NCI-H2081 treated with DMSO at 0.1 percent for 48 hours (cell line): Measurements from ENCODE around the gene JAM3.
"Not testable (repeated sequence)": the region's sequence is repeated elsewhere in the genome, so short reads cannot be mapped to it uniquely, and the experiment has no call there.

Source experiments
- DNase-seq: peaks from one replicate; lab custom pipeline; 2025; lab: John Stamatoyannopoulos, UW

JAM3 gene

GRCh38 chr11:134181707-134182106, 112.8 kb downstream of the JAM3 start:
- DNase-seq = no peak

GRCh38 chr11:134188092-134188491, 119.2 kb downstream of the JAM3 start:
- not testable (repeated sequence) for DNase-seq

DNA sequence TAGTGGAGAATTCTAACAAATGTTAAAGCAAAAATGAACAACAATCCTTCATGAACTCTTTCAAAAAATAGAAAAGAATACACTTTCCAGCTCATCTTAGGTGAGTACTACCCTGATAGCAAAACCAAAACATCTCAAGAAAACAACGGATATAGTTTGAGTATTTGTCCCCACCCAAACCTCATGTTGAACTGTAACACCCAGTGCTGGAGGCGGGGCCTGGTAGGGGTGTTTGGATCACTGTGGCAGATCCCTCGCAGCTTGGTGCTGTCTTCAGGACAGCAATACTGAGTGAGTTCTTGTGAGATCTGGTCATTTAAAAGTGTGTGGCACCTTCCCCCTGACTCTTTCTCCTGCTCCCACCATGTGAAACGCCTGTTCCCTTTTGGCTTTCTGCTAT, 127.9 kb downstream of the JAM3 start:
- DNase-seq = no peak

DNA sequence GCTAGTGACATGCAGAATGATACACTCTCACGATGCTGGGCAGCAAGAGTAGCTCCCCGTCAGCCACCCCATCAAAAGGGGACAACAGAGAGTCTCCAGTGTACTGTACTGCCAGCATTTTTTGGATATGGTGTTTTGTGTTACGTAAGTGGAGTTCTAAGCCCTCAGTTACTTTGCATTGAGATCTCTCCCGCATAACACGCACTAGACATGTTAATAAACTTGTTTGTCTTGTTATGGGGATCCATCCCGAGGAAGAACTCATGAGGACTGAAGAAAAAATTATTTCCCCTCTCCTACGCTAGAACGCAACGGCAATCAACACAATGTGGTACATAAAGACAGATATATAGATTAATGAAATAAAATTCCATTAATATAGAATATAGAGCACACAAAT, 130.7 kb downstream of the JAM3 start:
- no peak for DNase-seq

- DNase-seq = no peak
These were observed 131.8 kb downstream of the JAM3 start for GRCh38 chr11:134200688-134201087.
